PC-9 (cell line): ENCODE measurements around the gene TNXB. TPM values are rescaled to one million over a fixed set of nuclear protein-coding genes. Genes with fewer than 3 reads are reported as not detected.
A peak's percentile ranks its signal among the peaks of the same experiment; 100 is the strongest.

Experiments used
- BruUV-seq: library from RNA; stranded (reverse); fragments of 400-500 nt; replicated peaks from 2 replicates; lab custom pipeline; 2021; lab: Mats Ljungman, UMichigan
- CTCF ChIA-PET: fragments of 300-600 bp; sonication (Branson Sonifier 250); formaldehyde crosslinking; loops from one replicate; lab custom pipeline; 2022; ENCODE audit warnings: antibody characterized with exemption; lab: Charles Lee
- POLR2A ChIA-PET: fragments of 300-600 bp; sonication (Branson Sonifier 250); formaldehyde crosslinking; loops from one replicate; lab custom pipeline; 2022; ENCODE audit warnings: antibody characterized with exemption; ENCODE audit not compliant: unreplicated experiment; lab: Charles Lee
- DNase-seq, 2 experiments: peaks; one replicate each; pipeline versions ENCODE4 v3.0.0 to v3.0.0-alpha.2; 2015 to 2022; ENCODE audit warnings: mixed read lengths in 1 of 2
- H2AFZ ChIP-seq: fragments of 200-600 bp; sonication (generic); 2 replicates; pipeline ENCODE4 v1.8.1; 2017; ENCODE audit warnings: antibody characterized with exemption
- H3F3A ChIP-seq: fragments of 200-600 bp; sonication (generic); 2 replicates; pipeline ENCODE4 v1.8.1; 2017; ENCODE audit warnings: antibody characterized with exemption, mild to moderate bottlenecking, low read depth; ENCODE audit not compliant: insufficient read depth
- H3K27ac ChIP-seq: fragments of 200-600 bp; sonication (generic); 2 replicates; pipeline ENCODE4 v1.6.1; 2016; ENCODE audit warnings: mixed run types
- H3K27me3 ChIP-seq: fragments of 200-600 bp; sonication (generic); 2 replicates; pipeline ENCODE4 v1.6.1; 2016; ENCODE audit warnings: low read depth, mixed run types; ENCODE audit not compliant: insufficient read depth
- H3K36me3 ChIP-seq: fragments of 200-600 bp; sonication (generic); 2 replicates; pipeline ENCODE4 v1.6.1; 2016; ENCODE audit warnings: low read depth, mixed run types
- H3K4me1 ChIP-seq: fragments of 200-600 bp; sonication (generic); replicated peaks from 2 replicates; pipeline ENCODE4 v1.6.1; 2016; ENCODE audit warnings: mixed run types; ENCODE audit not compliant: insufficient read depth
- H3K4me2 ChIP-seq: fragments of 200-600 bp; sonication (generic); 2 replicates; pipeline ENCODE4 v1.6.1; 2017; ENCODE audit warnings: mixed run types
- H3K4me3 ChIP-seq: fragments of 200-600 bp; sonication (generic); 2 replicates; pipeline ENCODE4 v1.6.1; 2016; ENCODE audit warnings: mixed run types
- H3K79me2 ChIP-seq: fragments of 200-600 bp; sonication (generic); 2 replicates; pipeline ENCODE4 v1.6.1; 2017; ENCODE audit warnings: low read depth, mixed run types
- H3K9me2 ChIP-seq: fragments of 200-600 bp; sonication (generic); 2 replicates; pipeline ENCODE4 v1.8.1; 2017; ENCODE audit warnings: mild to moderate bottlenecking; ENCODE audit not compliant: insufficient read depth
- H3K9me3 ChIP-seq: fragments of 200-600 bp; sonication (generic); 2 replicates; pipeline ENCODE4 v1.8.1; 2016; ENCODE audit warnings: low read depth; ENCODE audit not compliant: insufficient read depth
- H4K20me1 ChIP-seq: fragments of 200-600 bp; sonication (generic); 2 replicates; pipeline ENCODE4 v1.8.1; 2017; ENCODE audit not compliant: insufficient read depth
- CTCF ChIP-seq: fragments of 200-600 bp; sonication (generic); conservative IDR thresholded peaks from 2 replicates; pipeline ENCODE4 v1.6.1; 2017; ENCODE audit warnings: mixed run types, antibody characterized with exemption, mild to moderate bottlenecking, moderate library complexity
- EZH2 ChIP-seq: fragments of 200-600 bp; sonication (generic); IDR thresholded peaks from 2 replicates; pipeline ENCODE4 v1.8.0; 2017; ENCODE audit warnings: antibody characterized with exemption, low read depth
- intact Hi-C: fragments of 100-400 bp; cut with micrococcal nuclease; formaldehyde crosslinking; loops from one replicate; pipeline ENCODE4 v1.10.0; 2022; ENCODE audit not compliant: unreplicated experiment
- total RNA-seq: library from RNA; stranded (reverse); gene quantifications from 2 replicates; pipeline ENCODE4 v1.2.3, GENCODE V29; 2021

TNXB gene
- total RNA-seq, 1 experiment from 2014 or later: 15.1 TPM

GRCh38 chr6:32112431-32112980, 3.4 kb upstream of the TNXB start:
- ChIA-PET POLR2A (no interaction called here), CTCF (no interaction called here)
- H4K20me1 ChIP-seq: no peaks in the 10 kb centered on the region; the same call in 1 of the 2 replicates
- H3K79me2 ChIP-seq: no peaks in the 10 kb centered on the region
- peaks cover 17% of the 10 kb centered on the region for H3F3A ChIP-seq
- TSS peak; percentile 8 for BruUV-seq
- no peaks in the 10 kb centered on the region for H3K9me3 ChIP-seq
- H3K27ac ChIP-seq: no peak overlapping the region
- no peak for TF ChIP-seq EZH2
- TF ChIP-seq CTCF: no peak
- H3K9me2 ChIP-seq: no peaks in the 10 kb centered on the region
- H3K36me3 ChIP-seq: peaks cover 9% of the 10 kb centered on the region; the same call in 1 of the 2 replicates
- H3K4me3 ChIP-seq: no peak overlapping the region
- no peak overlapping the region for H3K4me2 ChIP-seq
- H2AFZ ChIP-seq: no peak overlapping the region
- DNase-seq: no peak
- intact Hi-C loops: no loop called here
- H3K27me3 ChIP-seq: no peaks in the 10 kb centered on the region
- peaks cover 32% of the 10 kb centered on the region; the same call in 1 of the 2 replicates for H3K4me1 ChIP-seq

- TF ChIP-seq EZH2 (no peak), CTCF (no peak)
- CTCF ChIA-PET: interaction anchor here (0.6 kb wide), 1 partner anchor 18 kb away, joined by 3 read pairs; no protein-coding TSS in a partner anchor
- intact Hi-C loops: no loop called here
- Histone ChIP-seq H3K9me3 (no peaks in the 10 kb centered on the region), H3K36me3 (peaks cover 8% of the 10 kb centered on the region; the same call in 1 of the 2 replicates), H3K27ac (no peak overlapping the region), H3K79me2 (no peaks in the 10 kb centered on the region), H3K4me2 (no peak overlapping the region), H3K9me2 (no peaks in the 10 kb centered on the region), H3K27me3 (no peaks in the 10 kb centered on the region), H3K4me3 (no peak overlapping the region), H3F3A (peaks cover 17% of the 10 kb centered on the region), H3K4me1 (peaks cover 36% of the 10 kb centered on the region; the same call in 1 of the 2 replicates), H2AFZ (no peak overlapping the region), H4K20me1 (no peaks in the 10 kb centered on the region; the same call in 1 of the 2 replicates)
- no peak for DNase-seq
- POLR2A ChIA-PET: no interaction called here
- no TSS peak for BruUV-seq
Measured at GRCh38 chr6:32111424-32112066, 2.4 kb upstream of the TNXB start.

- BruUV-seq: no TSS peak
- H2AFZ ChIP-seq: no peak overlapping the region
- no peaks in the 10 kb centered on the region for H3K9me3 ChIP-seq
- POLR2A ChIA-PET: no interaction called here
- CTCF ChIA-PET: interaction anchor here (0.6 kb wide), 1 partner anchor 17 kb away, joined by 3 read pairs; no protein-coding TSS in a partner anchor
- no peaks in the 10 kb centered on the region; the same call in 1 of the 2 replicates for H4K20me1 ChIP-seq
- no peak for DNase-seq
- intact Hi-C loops: no loop called here
- H3K4me3 ChIP-seq: no peak overlapping the region
- peaks cover 36% of the 10 kb centered on the region; the same call in 1 of the 2 replicates for H3K4me1 ChIP-seq
- H3K36me3 ChIP-seq: 0 out of 2 replicates have a peak, but pooled peaks cover 2% of the 10 kb centered on the region
- peaks cover 17% of the 10 kb centered on the region for H3F3A ChIP-seq
- H3K79me2 ChIP-seq: no peaks in the 10 kb centered on the region
- H3K9me2 ChIP-seq: no peaks in the 10 kb centered on the region
- no peak overlapping the region for H3K4me2 ChIP-seq
- TF ChIP-seq EZH2 (no peak), CTCF (no peak)
- no peak overlapping the region for H3K27ac ChIP-seq
- H3K27me3 ChIP-seq: no peaks in the 10 kb centered on the region
Measured at GRCh38 chr6:32110632-32111031, 1.5 kb upstream of the TNXB start.
